Testis (tissue), 3 donors: Measurements from ENCODE around the gene ACAP3. TPM values are rescaled to one million over a fixed set of nuclear protein-coding genes. Genes with fewer than 3 reads are reported as not detected.

ENCODE experiments used
- DNase-seq: peaks from one replicate; pipeline ENCODE4 v3.0.0-alpha.2; 2019
- H3K27ac ChIP-seq, 2 donors: fragments of 200-600 bp; sonication (generic); one replicate each; pipeline ENCODE4 v1.5.1; 2019
- H3K27me3 ChIP-seq: fragments of 200-600 bp; sonication (generic); one replicate; pipeline ENCODE4 v1.5.1; 2019
- H3K36me3 ChIP-seq: fragments of 200-600 bp; sonication (generic); one replicate; pipeline ENCODE4 v1.5.1; 2017; ENCODE audit warnings: low read depth; ENCODE audit errors: missing control alignments
- H3K4me1 ChIP-seq: fragments of 200-600 bp; sonication (generic); one replicate; pipeline ENCODE4 v1.5.1; 2019
- H3K4me3 ChIP-seq, 2 donors: fragments of 200-600 bp; sonication (generic); one replicate each; pipeline ENCODE4 v1.5.1; 2017 to 2019
- H3K9me3 ChIP-seq: fragments of 200-600 bp; sonication (generic); one replicate; pipeline ENCODE4 v1.5.1; 2017
- POLR2A ChIP-seq: fragments of 450-650 bp; IDR thresholded peaks from one replicate; pipeline ENCODE4 v1.6.1; 2017; ENCODE audit warnings: antibody characterized with exemption, mild to moderate bottlenecking, moderate library complexity
- WGBS, 2 donors: methylation state at CpG; one replicate each; pipeline ENCODE4 v1.1.5; 2018; 5-methylcytosine and 5-hydroxymethylcytosine counted together
- intact Hi-C: fragments of 100-400 bp; cut with DNase I; formaldehyde crosslinking; loops from one replicate; pipeline ENCODE4 v1.15.1; 2023; ENCODE audit warnings: low total_unique reads
- polyA plus RNA-seq: library from polyadenylated mRNA; stranded (reverse); fragments of 350-450 nt; fragmentation: Illumina TruSeq; extraction: RNeasy Lipid Tissue Mini Kit (QIAGEN cat#74804); gene quantifications from one replicate; pipeline ENCODE4 v1.2.3, GENCODE V29; 2014; ENCODE audit warnings: low read depth, low replicate concordance; ENCODE audit not compliant: insufficient read depth
- total RNA-seq, 2 donors: library from RNA; depleted of rRNA; stranded (reverse); fragments of >200 nt; gene quantifications; one replicate each; pipeline ENCODE4 v1.2.3, GENCODE V29; 2016
- TF ChIP-seq, protein P1 (sequence below), 3 experiments: fragments of 450-650 bp in 2 of 3; fragments of 200-600 bp in 1 of 3; sonication (generic) in 1 of 3; IDR thresholded peaks; one replicate each; pipeline ENCODE4 v1.5.1; 2016 to 2019; ENCODE audit warnings: antibody characterized with exemption in 3 of 3, mild to moderate bottlenecking in 2 of 3, moderate library complexity in 1 of 3

The ACAP3 gene
- total and polyA plus RNA-seq, 3 donors from 2014 or later, result 16.8 to 62.7 (median 53.0) TPM

DNA sequence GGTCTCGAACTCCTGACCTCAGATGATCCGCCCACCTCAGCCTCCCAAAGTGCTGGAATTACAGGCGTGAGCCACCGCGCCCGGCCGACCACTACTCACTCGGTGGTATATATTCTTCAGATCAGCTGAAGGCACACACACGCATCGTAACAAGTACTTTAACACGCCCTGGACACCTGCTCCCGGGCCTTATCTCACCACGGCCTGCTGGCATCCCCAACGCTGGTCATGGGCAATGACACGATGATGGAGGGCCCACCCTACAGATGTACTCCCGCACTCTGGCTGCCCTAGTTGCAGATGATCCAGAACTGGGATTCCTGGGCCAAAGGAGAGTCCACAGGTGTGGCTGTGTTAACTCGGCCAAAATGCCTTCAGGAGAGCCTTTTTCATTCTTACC lies 45.7 kb downstream of the ACAP3 start:
- H3K27me3 ChIP-seq, result no peaks in the 10 kb centered on the region
- H3K4me1 ChIP-seq, result no peaks in the 10 kb centered on the region
- H3K9me3 ChIP-seq, result no peaks in the 10 kb centered on the region
- H3K36me3 ChIP-seq, result no peaks in the 10 kb centered on the region
- no peak overlapping the region for H3K27ac ChIP-seq
- H3K4me3 ChIP-seq, result no peak overlapping the region
- intact Hi-C loops, result no loop called here
- DNase-seq, result no peak
- 94 to 97% methylated on average over 17 of the region's 17 CpGs for WGBS, 2 donors
- TF ChIP-seq, protein P1, sequence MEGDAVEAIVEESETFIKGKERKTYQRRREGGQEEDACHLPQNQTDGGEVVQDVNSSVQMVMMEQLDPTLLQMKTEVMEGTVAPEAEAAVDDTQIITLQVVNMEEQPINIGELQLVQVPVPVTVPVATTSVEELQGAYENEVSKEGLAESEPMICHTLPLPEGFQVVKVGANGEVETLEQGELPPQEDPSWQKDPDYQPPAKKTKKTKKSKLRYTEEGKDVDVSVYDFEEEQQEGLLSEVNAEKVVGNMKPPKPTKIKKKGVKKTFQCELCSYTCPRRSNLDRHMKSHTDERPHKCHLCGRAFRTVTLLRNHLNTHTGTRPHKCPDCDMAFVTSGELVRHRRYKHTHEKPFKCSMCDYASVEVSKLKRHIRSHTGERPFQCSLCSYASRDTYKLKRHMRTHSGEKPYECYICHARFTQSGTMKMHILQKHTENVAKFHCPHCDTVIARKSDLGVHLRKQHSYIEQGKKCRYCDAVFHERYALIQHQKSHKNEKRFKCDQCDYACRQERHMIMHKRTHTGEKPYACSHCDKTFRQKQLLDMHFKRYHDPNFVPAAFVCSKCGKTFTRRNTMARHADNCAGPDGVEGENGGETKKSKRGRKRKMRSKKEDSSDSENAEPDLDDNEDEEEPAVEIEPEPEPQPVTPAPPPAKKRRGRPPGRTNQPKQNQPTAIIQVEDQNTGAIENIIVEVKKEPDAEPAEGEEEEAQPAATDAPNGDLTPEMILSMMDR (IDR thresholded peaks at IDR 0.05), result no peak
- no peak for TF ChIP-seq POLR2A

DNA sequence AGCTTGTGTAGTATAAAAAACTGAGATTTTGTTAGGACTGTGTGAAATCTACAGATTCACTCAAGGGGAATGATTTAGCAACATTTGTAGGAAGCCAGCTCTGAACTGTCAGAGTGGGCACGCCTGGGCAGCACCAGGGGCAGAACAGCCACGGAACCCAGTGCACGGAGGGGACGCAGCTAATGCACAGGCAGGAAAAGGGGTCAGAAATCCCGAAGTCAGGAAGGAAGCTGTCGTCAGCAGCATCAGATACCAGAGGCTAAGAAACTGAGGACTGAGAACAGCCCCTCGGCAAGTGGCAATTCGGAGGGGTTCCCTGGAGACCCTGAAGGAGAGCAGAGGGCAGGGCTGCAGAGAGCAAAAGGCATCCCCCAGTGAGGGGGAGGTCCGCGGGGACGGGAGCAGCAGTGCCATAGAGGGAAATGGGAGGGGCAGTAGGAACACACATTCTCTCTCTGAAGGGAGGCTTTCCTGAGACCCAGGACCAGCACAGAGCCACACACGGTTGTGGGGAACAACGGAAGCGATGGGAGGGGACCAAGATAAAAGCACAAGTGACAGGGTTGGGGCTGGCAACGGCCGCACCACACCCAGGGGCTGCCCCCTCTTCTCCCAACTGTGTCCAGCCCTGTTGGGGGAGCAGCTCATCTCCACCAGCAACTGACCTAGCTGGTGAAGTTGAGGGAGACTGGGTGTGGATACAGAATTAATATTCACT lies 46.7 kb downstream of the ACAP3 start:
- TF ChIP-seq POLR2A, result no peak
- TF ChIP-seq, protein P1 (IDR thresholded peaks at IDR 0.05), result no peak
- Histone ChIP-seq H3K9me3 (no peaks in the 10 kb centered on the region), H3K4me3 (no peak overlapping the region), H3K4me1 (no peaks in the 10 kb centered on the region), H3K27ac (no peak overlapping the region), H3K36me3 (no peaks in the 10 kb centered on the region), H3K27me3 (no peaks in the 10 kb centered on the region)
- DNase-seq, result no peak
- intact Hi-C loops, result no loop called here
- 76 to 81% methylated on average over 16 of the region's 16 CpGs for WGBS, 2 donors

DNA sequence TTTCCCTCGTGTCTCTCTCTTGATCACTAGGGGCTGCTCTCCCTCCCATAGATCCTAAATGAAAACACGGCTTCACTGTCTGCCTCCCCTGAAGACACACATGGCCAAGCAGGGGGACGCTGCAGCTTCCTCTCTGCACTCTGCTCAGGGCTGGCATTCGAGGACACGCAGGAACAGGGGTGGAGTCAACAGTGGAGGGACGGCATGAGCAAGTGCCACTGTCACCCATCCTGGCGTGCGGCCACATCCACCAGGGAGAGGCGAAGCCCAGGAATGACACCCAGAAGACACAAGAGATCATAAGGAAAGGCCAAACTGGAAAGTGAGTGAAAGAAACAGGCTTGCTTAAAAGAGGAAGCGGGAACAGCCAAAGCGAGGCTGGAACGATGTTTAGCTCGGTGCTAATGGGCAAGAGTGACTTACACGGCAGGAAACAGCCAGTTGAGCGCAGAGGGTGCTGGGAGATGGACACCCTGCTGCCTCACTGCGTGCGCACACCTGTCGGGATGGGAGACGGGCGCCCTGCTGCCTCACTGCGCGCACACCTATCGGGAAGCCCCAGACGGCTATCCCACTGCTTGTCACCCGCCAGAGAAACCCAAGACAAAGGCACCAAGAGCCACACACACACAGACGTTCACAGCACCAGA lies 47.7 kb downstream of the ACAP3 start:
- Histone ChIP-seq H3K27ac (no peak overlapping the region), H3K4me3 (no peak overlapping the region), H3K36me3 (no peaks in the 10 kb centered on the region), H3K4me1 (no peaks in the 10 kb centered on the region), H3K9me3 (no peaks in the 10 kb centered on the region), H3K27me3 (no peaks in the 10 kb centered on the region)
- intact Hi-C loops, result no loop called here
- TF ChIP-seq, protein P1 (IDR thresholded peaks at IDR 0.05), result no peak
- TF ChIP-seq POLR2A, result no peak
- no peak for DNase-seq
- 78 to 83% methylated on average over 24 to 26 of the region's 26 CpGs for WGBS, 2 donors

DNA sequence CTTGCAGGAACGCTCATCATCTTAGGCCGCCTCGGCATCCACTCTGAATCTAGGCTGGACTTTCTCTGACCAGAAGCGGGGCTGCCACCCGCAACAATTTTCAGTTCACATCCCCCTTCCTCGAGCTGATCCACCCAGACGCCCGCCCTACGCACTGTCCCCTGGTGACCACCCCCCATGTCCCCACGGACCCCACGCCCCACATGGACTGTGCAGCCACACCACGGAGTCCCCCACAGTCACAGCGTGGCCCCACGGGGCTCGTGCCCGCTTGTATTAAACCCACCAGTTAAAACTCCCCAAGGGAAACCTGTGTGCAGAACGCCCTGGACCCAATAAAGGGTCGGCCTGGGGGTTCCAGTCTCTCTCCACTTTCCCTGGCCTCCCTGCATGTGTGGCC lies 48.2 kb downstream of the ACAP3 start:
- Histone ChIP-seq H3K27me3 (no peaks in the 10 kb centered on the region), H3K4me1 (no peaks in the 10 kb centered on the region), H3K9me3 (no peaks in the 10 kb centered on the region), H3K36me3 (no peaks in the 10 kb centered on the region), H3K4me3 (no peak overlapping the region), H3K27ac (no peak overlapping the region)
- DNase-seq, result no peak
- 94 to 96% methylated on average over 18 of the region's 18 CpGs for WGBS, 2 donors
- intact Hi-C loops, result no loop called here
- TF ChIP-seq, protein P1 (IDR thresholded peaks at IDR 0.05), result no peak
- no peak for TF ChIP-seq POLR2A
